Vagina (tissue), 2 donors: Measurements from ENCODE around the gene USP2.
A peak's percentile ranks its signal among the peaks of the same experiment; 100 is the strongest.

Source experiments
- POLR2A ChIP-seq, 2 donors: fragments of 450-650 bp; IDR thresholded peaks; one replicate each; pipeline ENCODE4 v1.6.1; 2017; ENCODE audit warnings: antibody characterized with exemption in 2 of 2, mild to moderate bottlenecking in 2 of 2, moderate library complexity in 2 of 2
- TF ChIP-seq, protein P1 (sequence below), 3 experiments: fragments of 450-650 bp in 2 of 3; fragments of 200-600 bp in 1 of 3; sonication (generic) in 1 of 3; IDR thresholded peaks; one replicate each; pipeline ENCODE4 v1.5.1; 2017 to 2019; ENCODE audit warnings: antibody characterized with exemption in 3 of 3, mild to moderate bottlenecking in 2 of 3, moderate library complexity in 2 of 3

DNA sequence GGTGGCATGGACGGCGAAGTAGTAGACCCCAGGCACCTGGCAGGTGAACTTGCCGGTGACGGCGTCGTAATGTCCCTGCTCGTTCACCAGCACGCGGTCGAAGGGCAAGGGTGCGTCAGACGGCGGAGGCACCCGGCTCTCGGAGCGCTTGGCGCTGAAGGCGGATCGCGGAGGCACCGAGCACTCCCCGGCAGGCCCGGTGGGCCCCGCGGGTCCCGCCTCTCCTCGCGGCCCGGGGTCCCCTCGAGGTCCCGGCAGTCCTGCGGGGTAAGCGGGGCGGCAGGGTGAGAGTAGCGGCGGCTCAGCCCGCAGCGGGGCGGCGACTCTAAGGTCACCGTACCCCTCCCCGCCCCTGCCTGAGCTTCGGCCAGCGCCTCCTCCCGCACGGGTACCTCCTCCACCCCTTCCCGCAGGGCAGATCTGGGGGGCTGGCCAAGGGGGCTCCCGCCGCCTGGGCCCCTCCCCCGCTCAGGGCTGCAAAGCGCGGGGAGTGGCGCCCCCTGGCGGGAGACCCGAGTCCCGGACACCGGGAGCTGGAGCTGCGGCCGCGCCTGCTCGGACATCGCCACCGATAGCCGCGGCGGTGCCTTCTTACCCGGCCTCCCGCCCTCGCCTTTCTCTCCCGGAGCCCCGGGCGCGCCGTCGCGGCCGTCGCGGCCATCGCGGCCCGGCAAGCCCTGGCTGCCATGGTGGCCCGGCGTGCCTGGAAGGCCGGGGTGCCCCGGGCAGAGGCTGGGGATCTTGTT is 41.7 kb downstream of the USP2 start:
- TF ChIP-seq, protein P1, sequence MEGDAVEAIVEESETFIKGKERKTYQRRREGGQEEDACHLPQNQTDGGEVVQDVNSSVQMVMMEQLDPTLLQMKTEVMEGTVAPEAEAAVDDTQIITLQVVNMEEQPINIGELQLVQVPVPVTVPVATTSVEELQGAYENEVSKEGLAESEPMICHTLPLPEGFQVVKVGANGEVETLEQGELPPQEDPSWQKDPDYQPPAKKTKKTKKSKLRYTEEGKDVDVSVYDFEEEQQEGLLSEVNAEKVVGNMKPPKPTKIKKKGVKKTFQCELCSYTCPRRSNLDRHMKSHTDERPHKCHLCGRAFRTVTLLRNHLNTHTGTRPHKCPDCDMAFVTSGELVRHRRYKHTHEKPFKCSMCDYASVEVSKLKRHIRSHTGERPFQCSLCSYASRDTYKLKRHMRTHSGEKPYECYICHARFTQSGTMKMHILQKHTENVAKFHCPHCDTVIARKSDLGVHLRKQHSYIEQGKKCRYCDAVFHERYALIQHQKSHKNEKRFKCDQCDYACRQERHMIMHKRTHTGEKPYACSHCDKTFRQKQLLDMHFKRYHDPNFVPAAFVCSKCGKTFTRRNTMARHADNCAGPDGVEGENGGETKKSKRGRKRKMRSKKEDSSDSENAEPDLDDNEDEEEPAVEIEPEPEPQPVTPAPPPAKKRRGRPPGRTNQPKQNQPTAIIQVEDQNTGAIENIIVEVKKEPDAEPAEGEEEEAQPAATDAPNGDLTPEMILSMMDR (IDR thresholded peaks at IDR 0.05) = peak; percentile 71 to 89 (median 75)
- no peak for TF ChIP-seq POLR2A (IDR thresholded peaks at IDR 0.05)
